NT2/D1 (cell line): ENCODE measurements around the gene C9orf50.

ENCODE experiments used
- DNase-seq: peaks from one replicate; pipeline ENCODE4 v3.0.0-alpha.2; 2011; ENCODE audit warnings: low read depth, low spot score
- H3K27me3 ChIP-seq: 2 replicates; pipeline ENCODE4 v1.6.0; 2011; ENCODE audit warnings: mild to moderate bottlenecking; ENCODE audit not compliant: insufficient read length, insufficient read depth
- H3K36me3 ChIP-seq: 2 replicates; pipeline ENCODE4 v1.6.1; 2011; ENCODE audit warnings: mild to moderate bottlenecking, low read length, mixed read lengths; ENCODE audit not compliant: insufficient read depth, insufficient read length
- H3K4me1 ChIP-seq: 2 replicates; pipeline ENCODE4 v1.5.1; 2011; ENCODE audit not compliant: insufficient read depth, insufficient read length
- H3K4me3 ChIP-seq: 2 replicates; pipeline ENCODE4 v1.5.1; 2011; ENCODE audit warnings: low read depth; ENCODE audit not compliant: insufficient read length
- H3K9ac ChIP-seq: 2 replicates; pipeline ENCODE4 v1.6.0; 2011; ENCODE audit warnings: low read depth; ENCODE audit not compliant: insufficient read length
- H3K9me3 ChIP-seq: 2 replicates; pipeline ENCODE4 v1.5.1; 2011; ENCODE audit warnings: mild to moderate bottlenecking, low read length; ENCODE audit not compliant: insufficient read depth
- SUZ12 ChIP-seq: IDR thresholded peaks from 2 replicates; pipeline ENCODE4 v1.6.1; 2011; ENCODE audit not compliant: insufficient read length, insufficient read depth; ENCODE audit errors: extremely low read depth
- YY1 ChIP-seq: IDR thresholded peaks from 2 replicates; pipeline ENCODE4 v1.6.1; 2011; ENCODE audit not compliant: insufficient read length, insufficient read depth
- ZNF274 ChIP-seq: IDR thresholded peaks from 2 replicates; pipeline ENCODE4 v1.6.1; 2011; ENCODE audit warnings: mild to moderate bottlenecking, low read depth, low read length

C9orf50 gene

DNA sequence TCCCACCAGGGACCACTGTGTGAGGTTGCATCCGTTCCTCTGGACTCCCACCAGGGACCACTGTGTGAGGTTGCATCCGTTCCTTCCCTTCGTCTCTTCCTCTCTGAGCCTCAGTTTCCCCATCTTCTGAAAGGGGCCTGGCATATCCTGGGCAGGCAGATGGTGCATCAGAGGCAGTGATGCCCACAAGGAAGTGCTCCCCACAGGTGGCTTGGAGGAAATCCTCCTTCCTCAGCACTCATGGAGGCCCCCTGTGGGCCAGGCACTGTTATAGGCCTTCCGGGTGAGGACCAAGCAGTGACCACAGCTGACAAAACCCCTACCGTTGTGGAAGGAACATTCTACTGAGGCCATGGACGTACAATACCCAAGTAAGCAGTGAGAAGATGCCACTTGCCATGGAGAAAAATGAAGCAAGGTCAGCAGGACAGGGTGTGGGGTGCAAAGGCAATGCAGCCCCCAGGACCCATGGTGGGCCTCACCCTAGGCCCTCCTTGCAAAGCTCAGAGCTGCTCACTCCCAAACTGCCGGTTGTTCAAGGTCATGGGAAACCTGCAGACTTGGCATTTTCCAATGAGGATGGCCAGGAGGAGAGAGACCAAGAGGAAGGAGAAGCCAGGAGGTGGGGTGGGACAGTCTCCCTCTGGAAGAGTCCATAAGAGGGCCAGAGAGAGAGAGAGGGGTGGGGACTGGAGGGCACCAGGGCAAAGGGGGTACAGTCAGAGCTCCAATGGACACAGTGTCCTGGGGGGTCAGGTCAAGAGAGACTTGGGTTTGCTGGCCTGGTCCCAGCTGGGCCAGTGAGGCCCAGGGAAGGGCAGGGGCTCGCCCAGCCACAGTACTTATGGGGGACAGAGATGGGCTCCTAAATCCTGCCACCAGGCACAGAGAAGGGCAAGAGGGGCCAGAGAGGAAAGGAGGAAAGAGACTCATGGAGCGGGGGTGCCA lies 51.1 kb downstream of the C9orf50 start:
- H3K36me3 ChIP-seq, result no peaks in the 10 kb centered on the region
- H3K4me1 ChIP-seq, result peaks cover 19% of the 10 kb centered on the region
- H3K9ac ChIP-seq, result peak overlapping the region; percentile 51
- H3K4me3 ChIP-seq, result peak overlapping the region; percentile 13
- peaks cover 15% of the 10 kb centered on the region; the same call in 1 of the 2 replicates for H3K9me3 ChIP-seq
- no peaks in the 10 kb centered on the region for H3K27me3 ChIP-seq
- TF ChIP-seq ZNF274, result no peak
- no peak for DNase-seq

DNA sequence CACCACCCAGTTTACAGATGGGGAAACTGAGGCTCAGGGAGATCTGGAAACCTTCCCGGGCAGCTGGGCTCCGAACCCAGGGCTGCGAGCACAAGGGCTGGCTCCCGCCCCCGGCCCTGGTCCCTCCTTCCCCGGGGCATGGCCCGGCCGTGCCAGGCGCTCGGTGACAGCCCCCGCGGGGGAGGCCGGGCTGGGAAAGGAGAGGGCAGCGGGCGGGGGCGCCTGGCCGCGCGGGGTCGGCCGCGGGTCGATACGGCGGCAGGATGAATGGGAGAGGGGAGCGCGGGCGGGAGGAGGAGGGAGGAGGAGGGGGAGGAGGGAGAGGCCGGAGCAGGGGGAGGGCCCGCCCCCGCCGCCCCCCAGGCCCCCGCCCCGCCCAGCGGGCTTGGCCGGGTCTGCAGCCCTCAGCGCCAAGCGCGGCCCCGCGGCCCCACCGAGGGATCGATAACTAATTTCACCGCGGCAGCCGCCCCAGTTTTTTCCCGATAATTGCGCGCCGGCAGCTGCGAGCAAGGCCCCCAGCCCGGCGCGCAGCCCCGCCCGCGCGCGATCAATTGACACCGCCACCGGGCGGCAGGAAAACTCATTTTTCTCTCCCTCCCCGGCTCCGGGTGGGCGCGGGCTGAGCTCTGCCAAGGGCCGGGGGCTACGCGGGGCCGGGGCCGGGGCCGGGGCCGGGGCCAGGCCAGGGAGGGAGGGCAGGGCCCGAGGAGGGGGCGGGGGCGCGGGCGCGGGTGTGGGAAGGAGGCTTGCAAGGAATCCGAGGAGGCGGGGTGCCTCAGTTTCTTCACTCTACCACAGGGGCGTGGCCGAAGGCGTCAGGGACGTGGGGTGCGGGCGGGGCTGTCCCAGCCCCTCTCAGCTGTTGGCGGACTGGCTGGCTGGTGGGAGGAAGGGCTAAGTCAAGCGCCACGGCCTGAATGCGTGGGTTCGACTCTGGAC lies 52.1 kb downstream of the C9orf50 start:
- TF ChIP-seq YY1 (no peak), SUZ12 (no peak), ZNF274 (no peak)
- Histone ChIP-seq H3K9ac (peak overlapping the region; percentile 83), H3K27me3 (no peaks in the 10 kb centered on the region), H3K4me3 (peak overlapping the region; percentile 61), H3K4me1 (peaks cover 19% of the 10 kb centered on the region), H3K9me3 (peaks cover 11% of the 10 kb centered on the region; the same call in 1 of the 2 replicates), H3K36me3 (no peaks in the 10 kb centered on the region)
- DNase-seq, result no peak

- Histone ChIP-seq H3K27me3 (no peaks in the 10 kb centered on the region), H3K36me3 (no peaks in the 10 kb centered on the region), H3K4me3 (peak overlapping the region; percentile 61), H3K9me3 (peaks cover 7% of the 10 kb centered on the region; the same call in 1 of the 2 replicates), H3K9ac (peak overlapping the region; percentile 83), H3K4me1 (peaks cover 19% of the 10 kb centered on the region)
- TF ChIP-seq ZNF274 (no peak), SUZ12 (no peak), YY1 (no peak)
- DNase-seq, result no peak
Measured at GRCh38 chr9:129567842-129568559, 52.9 kb downstream of the C9orf50 start.

GRCh38 chr9:129567329-129567728 lies 53.6 kb downstream of the C9orf50 start:
- peaks cover 17% of the 10 kb centered on the region for H3K4me1 ChIP-seq
- no peaks in the 10 kb centered on the region; the same call in 1 of the 2 replicates for H3K9me3 ChIP-seq
- H3K27me3 ChIP-seq, result no peaks in the 10 kb centered on the region
- peak overlapping the region; percentile 17 for H3K9ac ChIP-seq
- no peaks in the 10 kb centered on the region for H3K36me3 ChIP-seq
- DNase-seq, result no peak
- TF ChIP-seq SUZ12 (no peak), ZNF274 (no peak), YY1 (no peak)
- no peak overlapping the region for H3K4me3 ChIP-seq

DNA sequence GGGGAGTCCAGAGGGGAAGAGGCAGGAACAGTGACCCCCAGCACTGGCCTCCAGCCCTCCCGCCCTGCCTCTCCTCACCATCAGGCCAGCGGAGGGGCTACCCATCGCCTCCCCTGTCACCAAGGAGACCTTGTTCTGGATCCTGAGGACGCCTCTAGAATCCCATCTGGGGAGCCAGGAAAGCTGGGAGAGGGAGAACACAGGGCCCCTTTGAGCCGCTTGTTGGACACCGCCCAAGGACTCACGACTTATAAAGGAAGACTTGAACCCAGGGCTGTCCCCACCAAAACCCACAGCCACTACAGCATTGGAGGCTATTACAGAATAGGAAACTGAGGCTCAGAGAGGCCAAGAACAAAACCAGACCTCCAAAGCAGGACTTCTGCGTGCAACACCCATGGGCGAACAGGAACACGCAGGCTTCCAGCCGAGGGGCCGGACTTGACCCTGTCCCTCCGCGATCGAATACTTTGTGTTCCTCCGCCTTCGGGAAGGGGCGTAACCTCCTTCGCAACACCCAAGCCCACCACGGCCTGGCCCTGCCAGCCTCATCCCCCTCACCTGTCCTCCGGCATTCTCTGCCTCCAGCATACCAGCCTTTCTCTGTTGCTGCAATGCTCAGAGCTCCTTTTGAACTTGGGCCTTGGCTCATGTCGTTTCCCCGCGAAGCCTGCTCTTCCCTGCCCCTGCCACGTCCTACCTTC lies 54.2 kb downstream of the C9orf50 start:
- Histone ChIP-seq H3K4me3 (no peak overlapping the region), H3K9ac (no peak overlapping the region), H3K4me1 (peaks cover 21% of the 10 kb centered on the region), H3K27me3 (no peaks in the 10 kb centered on the region), H3K9me3 (no peaks in the 10 kb centered on the region), H3K36me3 (no peaks in the 10 kb centered on the region)
- TF ChIP-seq SUZ12 (no peak), YY1 (no peak), ZNF274 (no peak)
- no peak for DNase-seq

DNA sequence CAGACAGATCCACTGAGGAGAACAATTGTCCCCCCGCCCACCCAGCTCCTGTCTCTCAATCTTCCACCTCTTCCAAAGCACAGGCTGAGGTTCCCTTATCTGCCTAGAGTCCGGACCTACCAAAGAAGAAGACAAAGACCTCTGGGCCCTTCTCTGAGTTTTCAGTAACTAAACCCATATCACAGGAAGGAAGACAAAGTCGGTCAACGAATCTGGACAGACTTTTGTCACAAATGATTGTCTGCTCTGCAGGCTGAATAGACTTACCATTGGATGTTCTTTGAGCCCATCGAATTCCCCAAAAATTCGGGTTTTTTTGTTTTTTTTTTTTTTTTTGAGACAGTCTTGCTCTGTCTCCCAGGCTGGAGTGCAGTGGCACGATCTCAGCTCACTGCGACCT lies 58.0 kb downstream of the C9orf50 start:
- TF ChIP-seq ZNF274 (no peak), YY1 (no peak), SUZ12 (no peak)
- no peak overlapping the region for H3K9ac ChIP-seq
- no peak overlapping the region for H3K4me3 ChIP-seq
- H3K27me3 ChIP-seq, result no peaks in the 10 kb centered on the region
- no peaks in the 10 kb centered on the region for H3K36me3 ChIP-seq
- DNase-seq, result no peak
- H3K9me3 ChIP-seq, result no peaks in the 10 kb centered on the region
- peaks cover 29% of the 10 kb centered on the region for H3K4me1 ChIP-seq
